SJSA1 (cell line): ENCODE measurements around the gene MPV17L2. TPM values are rescaled to one million over a fixed set of nuclear protein-coding genes. Genes with fewer than 3 reads are reported as not detected.
A peak's percentile ranks its signal among the peaks of the same experiment; 100 is the strongest.
"Not testable (repeated sequence)": the region's sequence is repeated elsewhere in the genome, so short reads cannot be mapped to it uniquely, and the experiment has no call there.

Experiments
- DNase-seq, 2 experiments: peaks; one replicate each; pipeline ENCODE4 v3.0.0-alpha.2; 2015 to 2020; ENCODE audit warnings: low spot score in 2 of 2, low read depth in 1 of 2
- H3K27ac ChIP-seq: fragments of 250-450 bp; sonication (Bioruptor Pico); 2 replicates; pipeline ENCODE4 v1.5.1; 2020; ENCODE audit warnings: mild to moderate bottlenecking, moderate library complexity
- H3K27me3 ChIP-seq: fragments of 250-450 bp; sonication (Bioruptor Pico); replicated peaks from 2 replicates; pipeline ENCODE4 v1.5.1; 2020; ENCODE audit warnings: mild to moderate bottlenecking, moderate library complexity
- H3K36me3 ChIP-seq: fragments of 250-450 bp; sonication (Bioruptor Pico); 2 replicates; pipeline ENCODE4 v1.5.1; 2020; ENCODE audit warnings: mild to moderate bottlenecking
- H3K4me1 ChIP-seq: fragments of 250-450 bp; sonication (Bioruptor Pico); replicated peaks from 2 replicates; pipeline ENCODE4 v1.6.1; 2021; ENCODE audit warnings: mild to moderate bottlenecking
- H3K4me3 ChIP-seq: fragments of 250-450 bp; sonication (Bioruptor Pico); 2 replicates; pipeline ENCODE4 v1.5.1; 2020; ENCODE audit warnings: mild to moderate bottlenecking
- H3K9me3 ChIP-seq: fragments of 250-450 bp; sonication (Bioruptor Pico); replicated peaks from 2 replicates; pipeline ENCODE4 v1.5.1; 2020; ENCODE audit warnings: mild to moderate bottlenecking
- total RNA-seq: library from RNA; depleted of rRNA; stranded (reverse); fragments of >200 nt; shearing (Covaris generic); gene quantifications from 2 replicates; pipeline ENCODE4 v1.2.3, GENCODE V29; 2014

The MPV17L2 gene
- total RNA-seq, 1 experiment from 2014 or later: 52.0 TPM

- no peak for DNase-seq
- Histone ChIP-seq H3K9me3 (no peaks in the 10 kb centered on the region), H3K27me3 (no peaks in the 10 kb centered on the region), H3K27ac (no peak overlapping the region), H3K4me3 (no peak overlapping the region), H3K4me1 (peaks cover 20% of the 10 kb centered on the region), H3K36me3 (peaks cover 35% of the 10 kb centered on the region)
Measured at GRCh38 chr19:18156268-18156667, 36.8 kb upstream of the MPV17L2 start.

DNA sequence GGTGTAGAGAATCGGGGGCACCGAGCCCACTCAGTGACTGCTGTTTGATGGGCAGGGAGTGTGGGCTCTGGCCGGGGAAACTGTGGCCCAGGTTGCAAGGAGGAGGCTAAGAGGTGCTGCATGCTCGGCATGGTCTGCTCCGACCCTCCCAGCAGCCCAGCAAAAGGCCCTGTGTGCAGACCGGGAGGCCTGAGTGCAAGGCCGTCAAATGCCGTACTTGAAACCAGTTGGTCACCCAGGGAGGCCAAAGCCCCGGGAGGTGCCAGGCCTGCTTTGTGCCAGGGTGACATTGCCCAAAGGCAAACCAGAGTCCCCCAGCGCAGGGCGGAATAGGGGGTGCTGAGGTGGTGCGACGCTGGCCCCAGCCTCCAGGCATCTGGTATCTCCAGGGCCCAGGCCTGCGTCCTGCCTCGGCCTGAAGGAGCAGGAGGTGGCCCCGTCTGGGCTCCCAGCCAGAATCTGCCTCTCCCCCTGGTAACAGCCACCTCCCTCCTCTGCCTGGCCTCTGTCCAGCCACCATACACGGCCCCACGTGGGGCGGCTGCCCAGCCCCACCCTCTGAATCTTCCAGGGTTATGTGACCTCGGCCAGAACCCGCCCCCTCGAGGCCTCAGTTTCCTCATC lies 36.1 kb upstream of the MPV17L2 start:
- DNase-seq: no peak
- H3K27me3 ChIP-seq: no peaks in the 10 kb centered on the region
- no peak overlapping the region for H3K4me3 ChIP-seq
- H3K9me3 ChIP-seq: no peaks in the 10 kb centered on the region
- H3K36me3 ChIP-seq: peaks cover 40% of the 10 kb centered on the region
- H3K4me1 ChIP-seq: peaks cover 14% of the 10 kb centered on the region
- no peak overlapping the region for H3K27ac ChIP-seq

DNA sequence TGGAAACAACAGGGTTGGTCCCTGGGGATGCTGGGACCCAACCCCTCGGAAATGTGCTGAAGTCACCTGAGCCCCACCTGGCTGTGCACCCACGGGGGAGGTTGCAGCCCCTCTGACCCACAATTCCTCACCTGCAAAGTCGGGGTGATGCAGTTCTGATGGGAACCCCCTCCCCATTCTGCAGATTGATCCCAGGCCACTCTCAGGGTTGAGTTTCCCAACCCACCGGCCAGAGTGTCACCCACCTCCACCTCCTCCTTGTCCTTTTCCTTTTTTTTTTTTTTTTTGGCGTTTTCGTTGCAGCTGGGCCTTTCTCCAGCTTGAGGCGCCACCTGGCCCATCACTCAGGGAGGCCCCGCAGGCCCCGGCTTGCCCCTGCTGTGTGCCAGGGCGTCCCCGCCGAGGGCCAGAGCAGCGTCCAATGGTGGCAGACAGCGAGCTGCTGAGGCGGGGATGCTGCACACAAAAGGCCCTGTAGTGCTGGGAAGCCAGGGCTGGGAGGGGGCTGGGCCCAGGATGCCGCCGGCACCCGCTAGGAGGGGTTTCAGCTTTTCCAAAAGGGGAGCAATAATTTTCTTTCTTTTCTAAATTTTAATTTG lies 35.5 kb upstream of the MPV17L2 start:
- Histone ChIP-seq H3K27ac (no peak overlapping the region), H3K36me3 (peaks cover 45% of the 10 kb centered on the region), H3K9me3 (no peaks in the 10 kb centered on the region), H3K4me1 (peaks cover 13% of the 10 kb centered on the region), H3K4me3 (no peak overlapping the region), H3K27me3 (no peaks in the 10 kb centered on the region)
- DNase-seq: no peak

DNA sequence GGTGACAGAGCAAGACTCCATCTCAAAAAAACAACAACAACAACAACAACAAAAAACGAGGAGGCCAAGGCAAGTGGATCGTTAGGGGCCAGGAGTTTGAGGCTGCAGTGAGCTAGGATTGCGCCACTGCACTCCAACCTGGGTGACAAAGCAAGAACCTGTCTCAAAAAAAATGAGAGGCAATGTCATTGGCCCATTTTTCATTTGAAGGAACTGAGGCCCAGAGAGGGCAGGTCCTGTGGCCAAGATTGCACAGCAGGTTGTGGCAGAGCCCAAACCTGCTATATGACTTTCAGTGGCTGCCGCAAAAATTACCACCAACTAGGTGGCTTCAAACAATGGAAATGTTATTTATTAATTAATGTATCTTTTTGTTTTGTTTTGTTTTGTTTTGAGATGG lies 34.6 kb upstream of the MPV17L2 start:
- Histone ChIP-seq H3K4me3 (no peak overlapping the region), H3K36me3 (peaks cover 48% of the 10 kb centered on the region), H3K4me1 (peaks cover 13% of the 10 kb centered on the region), H3K27me3 (no peaks in the 10 kb centered on the region), H3K27ac (no peak overlapping the region), H3K9me3 (no peaks in the 10 kb centered on the region)
- no peak for DNase-seq

- H3K4me3 ChIP-seq, H3K27me3 ChIP-seq, H3K27ac ChIP-seq, H3K4me1 ChIP-seq, H3K9me3 ChIP-seq, DNase-seq: not testable (repeated sequence)
- peaks cover 54% of the 10 kb centered on the region for H3K36me3 ChIP-seq
Measured at GRCh38 chr19:18159059-18159616, 33.9 kb upstream of the MPV17L2 start.

- no peak overlapping the region for H3K4me3 ChIP-seq
- peaks cover 56% of the 10 kb centered on the region for H3K36me3 ChIP-seq
- no peak overlapping the region for H3K27ac ChIP-seq
- no peaks in the 10 kb centered on the region for H3K9me3 ChIP-seq
- peaks cover 6% of the 10 kb centered on the region for H3K4me1 ChIP-seq
- no peaks in the 10 kb centered on the region for H3K27me3 ChIP-seq
- no peak for DNase-seq
Measured at GRCh38 chr19:18159810-18160209, 33.2 kb upstream of the MPV17L2 start.

GRCh38 chr19:18160493-18160970 lies 32.5 kb upstream of the MPV17L2 start:
- H3K27me3 ChIP-seq: no peaks in the 10 kb centered on the region
- H3K4me1 ChIP-seq: peaks cover 6% of the 10 kb centered on the region
- no peak overlapping the region for H3K4me3 ChIP-seq
- no peaks in the 10 kb centered on the region for H3K9me3 ChIP-seq
- no peak for DNase-seq
- no peak overlapping the region for H3K27ac ChIP-seq
- H3K36me3 ChIP-seq: peaks cover 56% of the 10 kb centered on the region

DNA sequence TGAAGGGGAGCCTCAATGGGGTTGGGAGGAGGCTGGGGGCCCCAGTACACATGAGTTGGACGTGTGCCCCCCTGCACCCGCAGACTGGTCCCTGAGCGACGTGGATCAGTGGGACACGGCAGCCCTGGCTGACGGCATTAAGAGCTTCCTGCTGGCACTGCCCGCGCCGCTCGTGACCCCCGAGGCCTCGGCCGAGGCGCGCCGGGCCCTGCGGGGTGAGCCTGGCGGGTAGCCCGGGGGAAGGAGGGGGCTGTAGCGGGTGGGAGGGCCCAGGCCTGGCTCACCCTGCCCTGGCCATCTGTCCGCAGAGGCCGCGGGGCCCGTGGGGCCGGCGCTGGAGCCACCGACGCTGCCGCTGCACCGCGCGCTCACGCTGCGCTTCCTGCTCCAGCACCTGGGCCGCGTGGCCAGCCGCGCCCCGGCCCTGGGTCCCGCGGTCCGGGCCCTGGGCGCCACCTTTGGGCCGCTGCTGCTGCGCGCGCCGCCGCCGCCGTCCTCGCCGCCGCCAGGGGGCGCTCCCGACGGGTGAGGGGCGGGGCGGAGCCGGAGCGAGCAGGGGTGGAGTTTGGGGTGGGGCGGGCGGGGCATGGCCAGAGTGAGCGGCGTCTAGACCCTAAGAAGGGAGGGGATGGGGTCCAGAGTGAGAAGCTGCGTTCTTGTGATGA lies 31.9 kb upstream of the MPV17L2 start:
- peak in 1 of 2 experiments; percentile 33 for DNase-seq
- peaks cover 56% of the 10 kb centered on the region for H3K36me3 ChIP-seq
- H3K4me3 ChIP-seq: peak overlapping the region; percentile 20; the same call in 1 of the 2 replicates
- no peaks in the 10 kb centered on the region for H3K27me3 ChIP-seq
- H3K27ac ChIP-seq: no peak overlapping the region
- peaks cover 6% of the 10 kb centered on the region for H3K4me1 ChIP-seq
- no peaks in the 10 kb centered on the region for H3K9me3 ChIP-seq

DNA sequence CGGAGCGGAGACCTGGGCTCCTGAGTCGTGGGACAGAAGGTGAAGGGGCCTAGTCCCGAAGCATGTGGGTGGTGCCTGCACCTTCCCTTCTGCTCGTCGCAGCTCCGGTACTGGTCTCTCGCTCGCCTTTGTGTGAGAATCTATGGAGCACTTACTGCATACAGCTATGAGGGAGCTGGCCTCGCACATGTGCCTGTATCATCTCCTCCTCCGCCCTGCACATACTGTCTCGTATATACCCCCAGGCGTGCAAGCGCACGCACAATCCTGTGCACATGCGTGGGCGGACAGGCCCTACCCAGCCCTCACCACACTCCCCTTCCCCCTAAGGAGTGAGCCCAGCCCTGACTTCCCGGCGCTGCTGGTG lies 31.4 kb upstream of the MPV17L2 start:
- H3K27ac ChIP-seq: no peak overlapping the region

GRCh38 chr19:18164072-18164471 lies 28.9 kb upstream of the MPV17L2 start:
- no peak for DNase-seq
- H3K36me3 ChIP-seq: peaks cover 67% of the 10 kb centered on the region
- H3K27ac ChIP-seq: no peak overlapping the region
- H3K4me1 ChIP-seq: peaks cover 6% of the 10 kb centered on the region
- no peaks in the 10 kb centered on the region for H3K9me3 ChIP-seq
- no peaks in the 10 kb centered on the region for H3K27me3 ChIP-seq
- H3K4me3 ChIP-seq: no peak overlapping the region

More for the DNA sequence above, 31.4 kb upstream of the MPV17L2 start:
- Histone ChIP-seq H3K9me3 (no peaks in the 10 kb centered on the region), H3K36me3 (peaks cover 53% of the 10 kb centered on the region), H3K4me3 (no peak overlapping the region), H3K4me1 (peaks cover 6% of the 10 kb centered on the region), H3K27me3 (no peaks in the 10 kb centered on the region)
- no peak for DNase-seq

- H3K27ac ChIP-seq: no peak overlapping the region
Measured at GRCh38 chr19:18165794-18166544, 27.0 kb upstream of the MPV17L2 start.

DNA sequence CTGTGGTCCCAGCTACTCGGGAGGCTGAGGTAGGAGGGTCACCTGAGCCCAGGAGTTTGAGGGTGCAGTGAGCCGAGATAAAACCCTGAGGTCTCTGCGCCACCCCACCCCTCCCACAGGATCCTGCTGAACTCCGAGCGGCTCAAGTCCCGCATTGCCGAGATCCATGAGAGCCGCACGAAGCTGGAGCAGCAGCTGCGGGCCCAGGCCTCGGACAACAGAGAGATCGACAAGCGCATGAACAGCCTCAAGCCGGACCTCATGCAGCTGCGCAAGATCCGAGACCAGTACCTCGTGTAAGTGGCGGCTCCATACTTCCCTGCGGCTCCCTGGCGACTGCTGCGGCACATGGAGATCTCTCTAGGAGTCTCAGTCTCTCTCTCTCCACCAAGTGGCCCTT lies 26.0 kb upstream of the MPV17L2 start:
- H3K4me1 ChIP-seq: no peaks in the 10 kb centered on the region
- no peak for DNase-seq
- H3K27me3 ChIP-seq: no peaks in the 10 kb centered on the region
- no peak overlapping the region for H3K27ac ChIP-seq
- H3K9me3 ChIP-seq: no peaks in the 10 kb centered on the region
- H3K4me3 ChIP-seq: no peak overlapping the region
- peaks cover 55% of the 10 kb centered on the region for H3K36me3 ChIP-seq

More at GRCh38 chr19:18165794-18166544, 27.0 kb upstream of the MPV17L2 start:
- H3K36me3 ChIP-seq: peaks cover 61% of the 10 kb centered on the region
- no peaks in the 10 kb centered on the region for H3K9me3 ChIP-seq
- H3K4me3 ChIP-seq: no peak overlapping the region
- no peaks in the 10 kb centered on the region for H3K27me3 ChIP-seq
- H3K4me1 ChIP-seq: peaks cover 3% of the 10 kb centered on the region
- no peak for DNase-seq

DNA sequence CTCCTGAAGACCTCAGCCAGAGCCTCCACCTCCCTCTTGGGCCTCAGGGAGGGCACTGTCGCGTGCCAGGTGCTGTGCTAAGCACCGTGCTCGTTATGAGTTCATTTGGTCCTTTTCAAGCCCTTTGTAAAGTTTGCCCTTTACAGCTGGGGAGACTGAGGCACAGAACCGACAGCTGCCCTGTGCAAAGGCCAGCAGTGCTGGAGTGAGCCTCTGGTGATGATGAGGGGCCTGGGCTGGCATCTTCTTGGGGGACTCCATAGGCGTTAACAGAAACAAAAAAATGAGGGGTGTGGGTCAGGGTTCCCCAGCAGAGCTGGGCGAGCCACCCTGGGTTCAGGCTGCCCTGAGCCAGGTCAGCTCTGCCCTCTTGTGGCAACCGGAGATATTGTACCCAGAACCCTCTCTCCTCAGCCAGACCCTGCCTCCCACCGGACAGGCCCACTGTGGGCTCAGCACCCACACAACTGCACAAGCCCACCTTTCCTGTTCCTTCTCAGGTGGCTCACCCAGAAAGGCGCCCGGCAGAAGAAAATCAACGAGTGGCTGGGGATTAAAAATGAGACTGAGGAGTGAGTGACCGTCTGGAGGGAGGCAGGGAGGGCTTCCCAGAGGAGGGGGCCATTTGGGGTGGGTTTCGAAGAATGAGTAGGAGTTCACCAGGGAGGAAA lies 24.9 kb upstream of the MPV17L2 start:
- Histone ChIP-seq H3K36me3 (peaks cover 47% of the 10 kb centered on the region), H3K9me3 (no peaks in the 10 kb centered on the region), H3K4me1 (no peaks in the 10 kb centered on the region), H3K27me3 (no peaks in the 10 kb centered on the region), H3K4me3 (no peak overlapping the region), H3K27ac (no peak overlapping the region)
- DNase-seq: peak in 1 of 2 experiments; percentile 35
